ENCODE results near the gene LIFR. TPM values are rescaled to one million over a fixed set of nuclear protein-coding genes. Genes with fewer than 3 reads are reported as not detected.
A peak's percentile ranks its signal among the peaks of the same experiment; 100 is the strongest.

Gene LIFR
- total and polyA plus RNA-seq, 5 donors from 2014 or later: not detected

DNA sequence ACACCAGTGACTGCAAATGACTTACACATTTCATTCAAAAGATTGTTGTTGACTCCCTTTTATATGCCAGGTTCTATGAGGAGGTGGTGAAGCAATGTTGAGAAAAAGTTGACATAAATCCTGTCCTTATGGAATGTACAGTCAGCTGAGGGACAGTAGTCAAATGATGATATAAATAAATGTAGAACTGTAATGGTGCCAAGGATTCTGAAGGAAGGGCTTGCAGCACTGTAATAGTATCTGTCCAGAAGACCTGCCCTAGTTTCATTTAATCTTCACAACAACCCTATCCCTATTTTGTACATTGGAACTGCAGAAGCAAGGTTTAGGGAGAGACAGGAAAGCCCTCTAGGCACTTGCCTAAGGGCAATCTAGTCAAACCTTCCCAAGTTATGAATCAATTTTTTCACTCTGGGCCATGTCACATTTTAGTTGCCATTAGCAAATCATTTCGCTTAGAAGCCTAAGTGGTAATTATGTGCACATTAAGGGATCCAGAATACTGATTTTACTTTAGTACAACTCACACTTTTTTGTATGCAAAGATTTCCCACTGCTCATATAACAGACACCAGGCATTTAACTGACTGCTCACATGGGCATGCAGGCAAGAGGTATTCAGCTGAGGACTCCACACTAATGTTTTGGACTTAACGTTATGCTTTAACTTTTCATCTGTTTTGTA lies 34.5 kb upstream of the LIFR start:
- H3K27ac ChIP-seq (ENCODE audit: insufficient read depth, low read length, poor library complexity, severe bottlenecking): no peak overlapping the region
- DNase-seq (no peak), ATAC-seq (ENCODE audit: low read depth in 2 of 2) (no peak)
- no peaks in the 10 kb centered on the region for H3K36me3 ChIP-seq (ENCODE audit: control insufficient read depth, insufficient read depth, low read length)
- no peaks in the 10 kb centered on the region for H3K9me3 Mint-ChIP-seq
- no peaks in the 10 kb centered on the region for H3K4me1 Mint-ChIP-seq
- no peak overlapping the region for H3K4me3 ChIP-seq (ENCODE audit: low read depth, low read length)
- H3K9me3 ChIP-seq (ENCODE audit: control insufficient read depth in 2 of 2, low read length in 2 of 2): no peaks in the 10 kb centered on the region
- H3K4me1 ChIP-seq (ENCODE audit: control insufficient read depth, insufficient read depth, low read length, poor library complexity, severe bottlenecking): no peaks in the 10 kb centered on the region
- H3K27me3 Mint-ChIP-seq: no peaks in the 10 kb centered on the region
- H3K27ac Mint-ChIP-seq: no peak overlapping the region
- no peak overlapping the region for H3K4me3 Mint-ChIP-seq
- no peaks in the 10 kb centered on the region for H3K36me3 Mint-ChIP-seq
- H3K27me3 ChIP-seq (ENCODE audit: control insufficient read depth, insufficient read depth, low read length): no peaks in the 10 kb centered on the region

DNA sequence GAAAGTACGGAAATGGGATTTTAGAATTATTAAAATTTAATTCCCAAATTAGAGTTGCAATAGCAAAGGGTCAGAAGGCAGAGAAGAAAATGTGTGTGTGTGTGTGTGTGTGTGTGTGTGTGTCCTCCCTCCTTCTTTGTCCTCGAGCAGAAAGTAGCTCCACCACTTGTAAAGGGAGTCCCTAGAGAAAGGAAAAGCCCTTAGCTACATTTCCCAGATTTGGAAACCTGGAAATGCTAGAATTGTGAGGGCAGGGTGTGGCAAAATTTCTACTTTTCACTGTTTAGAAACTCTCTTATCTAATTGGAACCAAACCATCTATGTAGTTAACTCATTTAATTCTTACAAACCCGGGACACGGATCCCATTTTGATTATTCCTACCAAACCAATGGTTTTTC lies 33.2 kb upstream of the LIFR start:
- H3K27ac Mint-ChIP-seq: no peak overlapping the region
- DNase-seq: no peak

DNA sequence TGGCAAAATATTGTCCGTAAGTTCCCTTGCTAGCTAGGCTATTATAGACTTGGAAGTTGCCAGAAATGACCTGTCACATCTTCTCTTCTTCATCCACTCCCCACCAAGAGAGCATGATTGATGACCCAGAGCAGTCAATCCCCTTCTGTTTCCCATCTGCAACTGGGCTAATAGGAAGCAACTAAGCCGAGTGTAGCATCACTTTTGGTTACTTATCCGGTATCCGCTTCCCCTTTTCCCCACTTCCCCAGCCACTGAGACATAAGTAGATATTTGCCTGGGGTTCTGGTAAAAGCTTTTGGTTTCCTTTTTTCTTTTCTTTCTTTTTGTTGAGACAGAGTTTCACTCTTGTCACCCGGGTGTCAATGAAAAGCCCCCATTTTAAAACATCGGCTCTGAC lies 29.4 kb upstream of the LIFR start:
- DNase-seq (no peak), ATAC-seq (ENCODE audit: low read depth in 2 of 2) (no peak)
- no peaks in the 10 kb centered on the region for H3K36me3 ChIP-seq (ENCODE audit: control insufficient read depth, insufficient read depth, low read length)
- no peak overlapping the region for H3K4me3 Mint-ChIP-seq
- no peaks in the 10 kb centered on the region for H3K9me3 ChIP-seq (ENCODE audit: control insufficient read depth in 2 of 2, low read length in 2 of 2)
- no peaks in the 10 kb centered on the region for H3K36me3 Mint-ChIP-seq
- peaks cover 0 to 4% (median 0%) of the 10 kb centered on the region in 4 donors for H3K4me1 Mint-ChIP-seq
- H3K27ac Mint-ChIP-seq: no peak overlapping the region
- H3K9me3 Mint-ChIP-seq: peaks cover 0 to 6% (median 0%) of the 10 kb centered on the region in 7 donors
- peaks cover 3% of the 10 kb centered on the region for H3K27me3 ChIP-seq (ENCODE audit: control insufficient read depth, insufficient read depth, low read length)
- no peak overlapping the region for H3K4me3 ChIP-seq (ENCODE audit: low read depth, low read length)
- no peak overlapping the region for H3K27ac ChIP-seq (ENCODE audit: insufficient read depth, low read length, poor library complexity, severe bottlenecking)
- H3K4me1 ChIP-seq (ENCODE audit: control insufficient read depth, insufficient read depth, low read length, poor library complexity, severe bottlenecking): no peaks in the 10 kb centered on the region
- H3K27me3 Mint-ChIP-seq: peaks cover 10% of the 10 kb centered on the region

More for the DNA sequence above, 33.2 kb upstream of the LIFR start:
- Histone ChIP-seq H3K27me3 (ENCODE audit: control insufficient read depth, insufficient read depth, low read length) (no peaks in the 10 kb centered on the region), H3K4me1 (ENCODE audit: control insufficient read depth, insufficient read depth, low read length, poor library complexity, severe bottlenecking) (no peaks in the 10 kb centered on the region), H3K36me3 (ENCODE audit: control insufficient read depth, insufficient read depth, low read length) (no peaks in the 10 kb centered on the region), H3K9me3 (ENCODE audit: control insufficient read depth in 2 of 2, low read length in 2 of 2) (no peaks in the 10 kb centered on the region), H3K27ac (ENCODE audit: insufficient read depth, low read length, poor library complexity, severe bottlenecking) (no peak overlapping the region), H3K4me3 (ENCODE audit: low read depth, low read length) (no peak overlapping the region)
- no peak overlapping the region for H3K4me3 Mint-ChIP-seq
- no peaks in the 10 kb centered on the region for H3K4me1 Mint-ChIP-seq
- H3K36me3 Mint-ChIP-seq: no peaks in the 10 kb centered on the region
- peaks cover under 1% of the 10 kb centered on the region for H3K27me3 Mint-ChIP-seq
- no peak for ATAC-seq (ENCODE audit: low read depth in 2 of 2)
- no peaks in the 10 kb centered on the region for H3K9me3 Mint-ChIP-seq

DNA sequence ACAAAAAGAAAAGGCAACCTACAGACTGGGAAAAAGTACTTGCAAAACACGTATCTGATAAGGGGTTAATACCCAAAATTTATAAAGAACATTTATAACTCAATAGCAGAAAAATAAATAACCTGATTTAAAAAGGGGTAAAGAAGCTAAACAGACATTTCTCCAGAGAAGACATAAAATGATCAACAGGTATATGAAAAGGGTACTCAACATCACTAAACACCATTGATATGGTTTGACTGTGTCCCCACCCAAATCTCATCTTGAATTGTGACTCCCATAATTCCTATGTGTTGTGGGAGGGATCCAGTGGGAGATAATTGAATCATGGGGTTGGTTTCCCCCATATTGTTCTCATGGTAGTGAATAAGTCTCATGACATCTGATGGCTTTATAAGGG lies 27.1 kb upstream of the LIFR start:
- H3K36me3 Mint-ChIP-seq: no peaks in the 10 kb centered on the region
- Histone ChIP-seq H3K27me3 (ENCODE audit: control insufficient read depth, insufficient read depth, low read length) (peaks cover 3% of the 10 kb centered on the region), H3K9me3 (ENCODE audit: control insufficient read depth in 2 of 2, low read length in 2 of 2) (no peaks in the 10 kb centered on the region), H3K27ac (ENCODE audit: insufficient read depth, low read length, poor library complexity, severe bottlenecking) (no peak overlapping the region), H3K4me1 (ENCODE audit: control insufficient read depth, insufficient read depth, low read length, poor library complexity, severe bottlenecking) (no peaks in the 10 kb centered on the region), H3K4me3 (ENCODE audit: low read depth, low read length) (no peak overlapping the region), H3K36me3 (ENCODE audit: control insufficient read depth, insufficient read depth, low read length) (no peaks in the 10 kb centered on the region)
- peaks cover 0 to 6% (median 0%) of the 10 kb centered on the region in 7 donors for H3K9me3 Mint-ChIP-seq
- no peak overlapping the region for H3K4me3 Mint-ChIP-seq
- H3K27me3 Mint-ChIP-seq: peaks cover 15% of the 10 kb centered on the region
- peaks cover 0 to 4% (median 0%) of the 10 kb centered on the region in 4 donors for H3K4me1 Mint-ChIP-seq
- DNase-seq (no peak), ATAC-seq (ENCODE audit: low read depth in 2 of 2) (no peak)
- H3K27ac Mint-ChIP-seq: no peak overlapping the region

DNA sequence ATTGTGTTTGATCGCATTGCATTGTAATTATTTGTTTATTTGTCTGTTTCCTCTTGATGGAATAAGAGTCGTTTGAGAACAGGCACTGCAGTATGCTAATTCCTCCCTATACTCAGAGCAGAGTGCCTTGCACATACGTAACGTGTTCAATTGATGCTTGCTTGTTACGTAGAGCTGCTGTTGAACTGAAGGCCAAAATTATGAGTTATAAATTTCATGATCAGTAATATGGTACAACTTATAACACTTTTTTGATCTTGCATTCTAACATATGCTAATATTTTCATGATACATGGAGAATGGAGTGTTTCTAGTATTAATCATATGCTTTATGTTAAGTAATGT lies 26.5 kb upstream of the LIFR start:
- no peak for ATAC-seq (ENCODE audit: low read depth in 2 of 2)
- no peak overlapping the region for H3K27ac ChIP-seq (ENCODE audit: insufficient read depth, low read length, poor library complexity, severe bottlenecking)
- Mint-ChIP-seq H3K9me3 (peaks cover 0 to 6% (median 0%) of the 10 kb centered on the region in 7 donors), H3K27ac (peak overlapping the region in 2 of 3 donors; percentile 18 to 45), H3K4me3 (no peak overlapping the region), H3K36me3 (no peaks in the 10 kb centered on the region), H3K27me3 (peaks cover 15% of the 10 kb centered on the region), H3K4me1 (peaks cover 0 to 4% (median 0%) of the 10 kb centered on the region in 4 donors)
- no peaks in the 10 kb centered on the region for H3K9me3 ChIP-seq (ENCODE audit: control insufficient read depth in 2 of 2, low read length in 2 of 2)
- no peak overlapping the region for H3K4me3 ChIP-seq (ENCODE audit: low read depth, low read length)
- H3K36me3 ChIP-seq (ENCODE audit: control insufficient read depth, insufficient read depth, low read length): no peaks in the 10 kb centered on the region
- H3K27me3 ChIP-seq (ENCODE audit: control insufficient read depth, insufficient read depth, low read length): peaks cover 3% of the 10 kb centered on the region
- H3K4me1 ChIP-seq (ENCODE audit: control insufficient read depth, insufficient read depth, low read length, poor library complexity, severe bottlenecking): no peaks in the 10 kb centered on the region
- no peak for DNase-seq

DNA sequence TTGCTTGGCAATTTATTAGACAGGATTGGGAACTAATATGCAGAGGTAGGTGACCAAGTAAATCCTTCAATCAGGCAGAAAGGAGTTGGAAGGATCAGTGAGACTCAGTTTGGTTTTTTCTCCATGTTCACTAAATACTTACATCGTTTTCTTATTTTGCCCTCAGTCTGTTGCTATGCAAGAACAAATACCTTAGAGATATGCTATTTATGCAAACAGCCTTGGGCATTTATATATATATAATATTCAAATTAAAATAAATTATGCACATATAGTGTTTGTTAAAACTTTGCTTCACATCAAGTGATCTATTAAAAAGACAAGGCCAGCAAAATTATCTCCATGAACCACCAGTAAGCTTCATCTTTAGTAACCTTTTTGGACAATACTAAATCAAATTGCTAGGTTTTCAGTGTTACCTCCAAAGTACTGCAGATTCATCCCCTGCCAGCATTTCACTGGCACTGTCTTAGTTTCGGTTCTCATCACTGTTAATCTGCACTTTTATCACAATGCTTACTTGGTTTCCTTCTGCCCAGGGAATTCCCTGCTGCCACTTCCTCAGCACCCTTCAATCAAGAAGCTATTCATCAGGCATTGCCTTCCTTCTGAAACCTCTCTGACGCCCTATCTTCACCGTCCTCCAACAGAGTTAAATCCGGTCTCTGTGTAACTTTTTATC lies 26.0 kb upstream of the LIFR start:
- no peak overlapping the region for H3K4me3 Mint-ChIP-seq
- H3K27ac Mint-ChIP-seq: peak overlapping the region in 2 of 3 donors; percentile 18 to 45
- Histone ChIP-seq H3K27ac (ENCODE audit: insufficient read depth, low read length, poor library complexity, severe bottlenecking) (no peak overlapping the region), H3K36me3 (ENCODE audit: control insufficient read depth, insufficient read depth, low read length) (no peaks in the 10 kb centered on the region), H3K4me3 (ENCODE audit: low read depth, low read length) (no peak overlapping the region), H3K4me1 (ENCODE audit: control insufficient read depth, insufficient read depth, low read length, poor library complexity, severe bottlenecking) (no peaks in the 10 kb centered on the region), H3K27me3 (ENCODE audit: control insufficient read depth, insufficient read depth, low read length) (peaks cover 3% of the 10 kb centered on the region), H3K9me3 (ENCODE audit: control insufficient read depth in 2 of 2, low read length in 2 of 2) (no peaks in the 10 kb centered on the region)
- H3K27me3 Mint-ChIP-seq: peaks cover 15% of the 10 kb centered on the region
- peaks cover 0 to 4% (median 0%) of the 10 kb centered on the region in 4 donors for H3K4me1 Mint-ChIP-seq
- H3K36me3 Mint-ChIP-seq: no peaks in the 10 kb centered on the region
- H3K9me3 Mint-ChIP-seq: peaks cover 0 to 6% (median 0%) of the 10 kb centered on the region in 7 donors
- DNase-seq: no peak
- no peak for ATAC-seq (ENCODE audit: low read depth in 2 of 2)

DNA sequence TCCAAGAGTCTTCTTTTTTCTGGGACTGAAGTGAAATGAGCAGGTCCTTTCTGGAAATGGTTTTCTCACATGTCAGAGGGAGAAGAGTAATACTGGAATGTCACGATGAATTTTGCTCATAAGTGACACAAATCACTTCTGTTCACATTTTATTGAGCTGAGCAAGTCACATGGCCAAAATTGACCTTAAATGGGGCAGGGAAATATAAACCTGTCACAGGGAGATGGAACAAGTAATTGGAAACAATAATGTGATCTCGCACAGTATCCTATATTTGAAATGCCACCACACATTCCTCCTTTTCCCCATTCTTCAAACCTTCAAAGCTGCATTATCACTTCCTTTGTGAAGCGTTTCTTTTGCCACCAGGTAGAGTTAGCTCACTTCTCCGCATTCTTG lies 25.2 kb upstream of the LIFR start:
- Mint-ChIP-seq H3K9me3 (peaks cover 0 to 6% (median 0%) of the 10 kb centered on the region in 7 donors), H3K27me3 (peaks cover 15% of the 10 kb centered on the region), H3K4me3 (no peak overlapping the region), H3K36me3 (no peaks in the 10 kb centered on the region), H3K27ac (no peak overlapping the region), H3K4me1 (peaks cover 0 to 4% (median 0%) of the 10 kb centered on the region in 4 donors)
- no peaks in the 10 kb centered on the region for H3K9me3 ChIP-seq (ENCODE audit: control insufficient read depth in 2 of 2, low read length in 2 of 2)
- H3K4me3 ChIP-seq (ENCODE audit: low read depth, low read length): no peak overlapping the region
- no peaks in the 10 kb centered on the region for H3K36me3 ChIP-seq (ENCODE audit: control insufficient read depth, insufficient read depth, low read length)
- ATAC-seq (ENCODE audit: low read depth in 2 of 2): no peak
- no peaks in the 10 kb centered on the region for H3K4me1 ChIP-seq (ENCODE audit: control insufficient read depth, insufficient read depth, low read length, poor library complexity, severe bottlenecking)
- peaks cover 3% of the 10 kb centered on the region for H3K27me3 ChIP-seq (ENCODE audit: control insufficient read depth, insufficient read depth, low read length)
- DNase-seq: no peak
- no peak overlapping the region for H3K27ac ChIP-seq (ENCODE audit: insufficient read depth, low read length, poor library complexity, severe bottlenecking)

DNA sequence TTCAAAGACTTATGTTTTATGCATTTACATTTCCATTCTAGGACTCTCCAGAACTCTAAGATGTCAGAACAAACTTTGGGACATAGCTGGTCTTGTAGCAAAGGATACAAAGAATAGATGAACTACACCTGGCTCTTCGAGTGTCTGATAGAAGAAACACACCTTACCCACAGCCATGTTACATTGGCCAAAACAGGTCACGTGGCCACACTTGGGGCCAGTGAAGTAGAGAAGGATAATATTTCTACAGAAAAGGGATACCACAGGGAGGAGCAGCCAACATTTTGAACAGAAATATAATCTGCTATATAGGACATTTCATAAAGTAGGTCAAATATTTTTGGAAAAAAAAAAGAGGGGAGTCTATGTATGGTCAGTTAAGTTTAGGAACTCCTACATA lies 22.7 kb upstream of the LIFR start:
- no peaks in the 10 kb centered on the region for H3K4me1 ChIP-seq (ENCODE audit: control insufficient read depth, insufficient read depth, low read length, poor library complexity, severe bottlenecking)
- ATAC-seq (ENCODE audit: low read depth in 2 of 2) (no peak), DNase-seq (no peak)
- no peaks in the 10 kb centered on the region for H3K36me3 Mint-ChIP-seq
- no peak overlapping the region for H3K27ac Mint-ChIP-seq
- peaks cover 0 to 4% (median 0%) of the 10 kb centered on the region in 4 donors for H3K4me1 Mint-ChIP-seq
- no peaks in the 10 kb centered on the region for H3K36me3 ChIP-seq (ENCODE audit: control insufficient read depth, insufficient read depth, low read length)
- H3K9me3 ChIP-seq (ENCODE audit: control insufficient read depth in 2 of 2, low read length in 2 of 2): no peaks in the 10 kb centered on the region
- H3K27me3 ChIP-seq (ENCODE audit: control insufficient read depth, insufficient read depth, low read length): peaks cover 6% of the 10 kb centered on the region
- no peak overlapping the region for H3K4me3 ChIP-seq (ENCODE audit: low read depth, low read length)
- peaks cover 11% of the 10 kb centered on the region for H3K27me3 Mint-ChIP-seq
- H3K4me3 Mint-ChIP-seq: no peak overlapping the region
- no peak overlapping the region for H3K27ac ChIP-seq (ENCODE audit: insufficient read depth, low read length, poor library complexity, severe bottlenecking)
- peaks cover 0 to 4% (median 0%) of the 10 kb centered on the region in 7 donors for H3K9me3 Mint-ChIP-seq
